Measurements from ENCODE around the gene TMEM253. TPM values are rescaled to one million over a fixed set of nuclear protein-coding genes. Genes with fewer than 3 reads are reported as not detected.
A peak's percentile ranks its signal among the peaks of the same experiment; 100 is the strongest.

The TMEM253 gene
- polyA plus RNA-seq, 3 donors from 2014 or later = not detected

- Mint-ChIP-seq H3K36me3 (no peaks in the 10 kb centered on the region), H3K27me3 (ENCODE audit: low read depth in 3 of 3) (peaks cover 3 to 12% (median 8%) of the 10 kb centered on the region in 3 donors), H3K9me3 (no peaks in the 10 kb centered on the region), H3K27ac (peak overlapping the region in 1 of 6 donors; percentile 80), H3K4me3 (no peak overlapping the region), H3K4me1 (peaks cover 25 to 26% of the 10 kb centered on the region in 2 donors)
- no peak for DNase-seq
These were observed 11.0 kb upstream of the TMEM253 start for GRCh38 chr14:21089877-21090193.

GRCh38 chr14:21090194-21090939 lies 10.5 kb upstream of the TMEM253 start:
- Mint-ChIP-seq H3K4me3 (no peak overlapping the region), H3K9me3 (no peaks in the 10 kb centered on the region), H3K27ac (no peak overlapping the region), H3K27me3 (ENCODE audit: low read depth in 3 of 3) (peaks cover 3 to 10% (median 8%) of the 10 kb centered on the region in 3 donors), H3K4me1 (peaks cover 25 to 26% of the 10 kb centered on the region in 2 donors), H3K36me3 (no peaks in the 10 kb centered on the region)
- DNase-seq = no peak

GRCh38 chr14:21090940-21091663 lies 9.8 kb upstream of the TMEM253 start:
- no peak for DNase-seq
- H3K4me1 Mint-ChIP-seq = peaks cover 21 to 25% of the 10 kb centered on the region in 2 donors
- no peak overlapping the region for H3K4me3 Mint-ChIP-seq
- H3K9me3 Mint-ChIP-seq = no peaks in the 10 kb centered on the region
- peaks cover 3 to 8% (median 8%) of the 10 kb centered on the region in 3 donors for H3K27me3 Mint-ChIP-seq (ENCODE audit: low read depth in 3 of 3)
- no peaks in the 10 kb centered on the region for H3K36me3 Mint-ChIP-seq
- peak overlapping the region in 1 of 6 donors; percentile 57 for H3K27ac Mint-ChIP-seq

- no peaks in the 10 kb centered on the region for H3K9me3 Mint-ChIP-seq
- peak overlapping the region in 2 of 6 donors; percentile 15 to 57 for H3K27ac Mint-ChIP-seq
- no peaks in the 10 kb centered on the region for H3K36me3 Mint-ChIP-seq
- H3K27me3 Mint-ChIP-seq (ENCODE audit: low read depth in 3 of 3) = peaks cover 3 to 6% (median 5%) of the 10 kb centered on the region in 3 donors
- no peak for DNase-seq
- peaks cover 17 to 19% of the 10 kb centered on the region in 2 donors for H3K4me1 Mint-ChIP-seq
- no peak overlapping the region for H3K4me3 Mint-ChIP-seq
These were observed 9.0 kb upstream of the TMEM253 start for GRCh38 chr14:21091821-21092272.

GRCh38 chr14:21092273-21093011 lies 8.4 kb upstream of the TMEM253 start:
- DNase-seq = peak; percentile 86 to 88 (median 86)
- H3K4me3 Mint-ChIP-seq = no peak overlapping the region
- no peaks in the 10 kb centered on the region for H3K36me3 Mint-ChIP-seq
- peaks cover 14 to 21% of the 10 kb centered on the region in 2 donors for H3K4me1 Mint-ChIP-seq
- H3K27me3 Mint-ChIP-seq (ENCODE audit: low read depth in 3 of 3) = peaks cover 4 to 5% (median 5%) of the 10 kb centered on the region in 3 donors
- peak overlapping the region in 2 of 6 donors; percentile 49 to 61 for H3K27ac Mint-ChIP-seq
- no peaks in the 10 kb centered on the region for H3K9me3 Mint-ChIP-seq

DNA sequence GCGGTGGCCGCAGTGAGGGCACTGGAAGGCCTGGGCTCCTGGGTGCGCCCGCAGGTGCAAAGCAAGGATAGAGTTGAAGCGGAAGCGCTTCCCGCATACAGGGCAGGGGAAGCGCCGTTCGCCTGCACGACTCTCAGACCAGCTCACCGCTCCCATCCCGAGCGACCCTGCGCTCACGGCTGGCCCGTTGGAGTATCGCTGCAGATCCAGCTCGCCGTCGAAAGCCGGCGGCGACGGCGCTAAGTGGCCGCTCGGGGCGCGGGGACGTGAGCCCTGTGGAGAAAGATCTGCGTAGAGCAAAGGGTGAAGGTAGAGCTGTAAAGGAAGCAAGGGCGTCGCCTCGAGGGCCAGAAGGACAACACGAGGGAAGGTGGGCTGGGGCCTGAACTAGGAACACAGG lies 7.8 kb upstream of the TMEM253 start:
- H3K27ac Mint-ChIP-seq = no peak overlapping the region
- H3K36me3 Mint-ChIP-seq = no peaks in the 10 kb centered on the region
- H3K4me1 Mint-ChIP-seq = peaks cover 11 to 16% of the 10 kb centered on the region in 2 donors
- no peak overlapping the region for H3K4me3 Mint-ChIP-seq
- peaks cover 2 to 4% (median 3%) of the 10 kb centered on the region in 3 donors for H3K27me3 Mint-ChIP-seq (ENCODE audit: low read depth in 3 of 3)
- no peaks in the 10 kb centered on the region for H3K9me3 Mint-ChIP-seq
- no peak for DNase-seq

GRCh38 chr14:21093769-21094681 lies 6.8 kb upstream of the TMEM253 start:
- H3K27ac Mint-ChIP-seq = peak overlapping the region in 1 of 6 donors; percentile 60
- no peak for DNase-seq
- H3K27me3 Mint-ChIP-seq (ENCODE audit: low read depth in 3 of 3) = peaks cover 2 to 8% (median 4%) of the 10 kb centered on the region in 3 donors
- no peak overlapping the region for H3K4me3 Mint-ChIP-seq
- peaks cover 14 to 18% of the 10 kb centered on the region in 2 donors for H3K4me1 Mint-ChIP-seq
- no peaks in the 10 kb centered on the region for H3K9me3 Mint-ChIP-seq
- no peaks in the 10 kb centered on the region for H3K36me3 Mint-ChIP-seq

DNA sequence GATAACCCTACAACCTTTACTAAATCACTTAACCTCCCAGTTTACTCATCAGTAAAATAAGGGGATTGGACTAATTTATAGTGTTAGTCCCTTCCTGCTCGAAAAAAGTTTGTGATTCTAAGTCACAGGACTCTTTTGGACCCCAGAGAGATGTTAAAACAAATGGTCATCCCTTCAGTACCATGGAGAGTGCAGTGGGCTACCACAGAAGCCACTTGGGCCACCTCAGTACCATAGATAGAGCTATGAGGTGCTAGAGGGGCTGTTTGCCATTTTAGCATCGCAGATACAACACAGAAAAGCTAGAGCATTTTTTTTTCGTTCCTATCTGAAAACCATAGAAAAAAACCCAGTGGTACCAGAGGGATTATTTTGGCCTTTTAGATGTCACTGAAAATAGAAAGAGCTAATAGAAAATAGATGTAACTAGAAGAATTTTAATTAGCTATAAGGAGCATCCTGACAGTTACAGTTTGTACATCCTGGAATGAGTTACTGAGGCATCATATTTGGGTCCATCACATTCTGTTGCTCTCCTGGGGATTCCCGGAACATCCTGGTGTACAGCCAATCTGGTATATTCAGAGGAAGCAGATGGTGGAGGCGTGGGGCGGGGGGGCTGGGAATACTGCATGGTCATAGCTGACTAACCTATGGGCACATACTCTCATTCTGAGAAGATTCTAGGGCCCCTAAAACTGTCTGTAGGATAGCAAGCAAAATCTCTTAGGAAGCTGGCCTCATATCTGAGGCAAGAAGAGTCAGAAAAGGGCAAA lies 5.2 kb upstream of the TMEM253 start:
- Mint-ChIP-seq H3K27ac (peak overlapping the region in 5 of 6 donors; percentile 21 to 73 (median 42)), H3K4me3 (peak overlapping the region in 2 of 5 donors; percentile 3 to 81), H3K9me3 (no peaks in the 10 kb centered on the region), H3K4me1 (peaks cover 21 to 25% of the 10 kb centered on the region in 2 donors), H3K36me3 (no peaks in the 10 kb centered on the region), H3K27me3 (ENCODE audit: low read depth in 3 of 3) (peaks cover 2 to 9% (median 5%) of the 10 kb centered on the region in 3 donors)
- DNase-seq = no peak

DNA sequence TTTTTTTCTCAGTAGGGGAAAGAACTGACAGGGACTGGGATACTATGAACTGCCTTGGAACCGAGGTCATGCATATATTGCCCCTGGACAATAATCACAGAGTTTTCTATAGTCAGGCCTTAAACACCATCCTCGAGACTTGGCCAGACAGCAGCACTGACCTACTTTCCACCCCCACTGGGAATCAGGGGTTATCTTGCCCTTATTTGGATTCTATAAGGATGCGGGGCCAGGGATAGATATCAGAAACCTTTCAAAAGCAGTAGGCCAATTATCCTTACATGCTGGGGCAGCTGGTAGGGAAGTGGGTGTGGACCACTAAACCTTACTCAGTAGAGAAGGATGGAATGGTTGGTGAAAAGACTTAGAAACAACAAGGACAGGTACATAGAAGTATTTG lies 4.4 kb upstream of the TMEM253 start:
- Mint-ChIP-seq H3K4me1 (peaks cover 20 to 25% of the 10 kb centered on the region in 2 donors), H3K27ac (peak overlapping the region; percentile 36 to 87 (median 71)), H3K9me3 (no peaks in the 10 kb centered on the region), H3K4me3 (peak overlapping the region; percentile 39 to 81 (median 63)), H3K36me3 (no peaks in the 10 kb centered on the region), H3K27me3 (ENCODE audit: low read depth in 3 of 3) (peaks cover 5 to 9% (median 5%) of the 10 kb centered on the region in 3 donors)
- DNase-seq = no peak

- Mint-ChIP-seq H3K27me3 (ENCODE audit: low read depth in 3 of 3) (peaks cover 5 to 9% (median 5%) of the 10 kb centered on the region in 3 donors), H3K27ac (peak overlapping the region; percentile 31 to 87 (median 71)), H3K9me3 (no peaks in the 10 kb centered on the region), H3K36me3 (no peaks in the 10 kb centered on the region), H3K4me3 (peak overlapping the region; percentile 63 to 85 (median 81)), H3K4me1 (peaks cover 18 to 25% of the 10 kb centered on the region in 2 donors)
- no peak for DNase-seq
These were observed 3.8 kb upstream of the TMEM253 start for GRCh38 chr14:21096978-21097635.

- H3K4me3 Mint-ChIP-seq = peak overlapping the region; percentile 63 to 85 (median 81)
- peak overlapping the region; percentile 31 to 87 (median 71) for H3K27ac Mint-ChIP-seq
- peaks cover 17 to 21% of the 10 kb centered on the region in 2 donors for H3K4me1 Mint-ChIP-seq
- H3K9me3 Mint-ChIP-seq = no peaks in the 10 kb centered on the region
- no peaks in the 10 kb centered on the region for H3K36me3 Mint-ChIP-seq
- peaks cover 3 to 9% (median 5%) of the 10 kb centered on the region in 3 donors for H3K27me3 Mint-ChIP-seq (ENCODE audit: low read depth in 3 of 3)
- DNase-seq = no peak
These were observed 3.2 kb upstream of the TMEM253 start for GRCh38 chr14:21097636-21098075.

Data from immature natural killer cell (primary cell).